Loucy (cell line): ENCODE measurements around the gene C5AR2.
"Not testable (repeated sequence)": the region's sequence is repeated elsewhere in the genome, so short reads cannot be mapped to it uniquely, and the experiment has no call there.

Experiments
- CTCF ChIP-seq: fragments of 200-600 bp; sonication (generic); conservative IDR thresholded peaks from 2 replicates; pipeline ENCODE4 v1.5.1; 2014; ENCODE audit warnings: mild to moderate bottlenecking, antibody characterized with exemption, low read length
- EZH2phosphoT487 ChIP-seq: fragments of 200-600 bp; IDR thresholded peaks from 2 replicates; pipeline ENCODE4 v1.6.1; 2018; ENCODE audit warnings: antibody characterized with exemption, mild to moderate bottlenecking, moderate library complexity, borderline replicate concordance

GRCh38 chr19:47300867-47301266, 31.1 kb upstream of the C5AR2 start:
- not testable (repeated sequence) for TF ChIP-seq CTCF, EZH2phosphoT487
